GM12875 (cell line): ENCODE data around the gene ZBTB7C.

Experiments used
- H3K4me3 ChIP-seq: one replicate; pipeline ENCODE4 v1.5.1; 2011; ENCODE audit warnings: low read depth, low read length, control low read depth
- CTCF ChIP-seq: IDR thresholded peaks from 2 replicates; pipeline ENCODE4 v1.5.1; 2011; ENCODE audit warnings: low read depth, mild to moderate bottlenecking, control low read depth, inconsistent platforms, low read length, moderate library complexity, borderline replicate concordance; ENCODE audit not compliant: insufficient read depth

ZBTB7C gene

DNA sequence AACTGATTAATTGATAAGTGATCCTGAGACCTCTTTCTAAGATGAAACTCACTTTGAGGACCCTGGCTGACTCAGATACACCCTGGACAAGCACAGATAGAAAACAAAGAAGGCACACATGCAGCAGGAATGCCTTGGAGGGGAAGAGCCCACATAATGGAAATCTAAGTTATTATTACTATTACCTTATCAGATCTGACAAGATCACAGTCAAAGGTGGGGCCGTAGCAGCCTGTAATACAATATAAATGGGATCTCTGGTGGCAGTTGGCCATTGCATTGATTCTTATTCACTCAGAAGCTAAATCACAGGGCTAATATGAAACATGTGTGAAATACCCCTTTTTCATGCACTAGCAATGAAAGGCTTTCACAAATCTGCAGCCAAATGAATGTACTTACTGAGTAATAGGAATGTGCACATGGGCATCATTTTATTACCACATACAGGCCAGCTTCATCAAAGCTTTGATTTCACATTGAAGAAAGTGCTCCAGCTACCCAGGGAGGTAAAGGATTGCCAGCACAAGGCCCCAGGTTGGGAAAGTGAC lies 84.0 kb downstream of the ZBTB7C start:
- no peak for TF ChIP-seq CTCF
- H3K4me3 ChIP-seq: no peak overlapping the region

- H3K4me3 ChIP-seq: no peak overlapping the region
- no peak for TF ChIP-seq CTCF
Measured at GRCh38 chr18:48324651-48325050, 84.5 kb downstream of the ZBTB7C start.

DNA sequence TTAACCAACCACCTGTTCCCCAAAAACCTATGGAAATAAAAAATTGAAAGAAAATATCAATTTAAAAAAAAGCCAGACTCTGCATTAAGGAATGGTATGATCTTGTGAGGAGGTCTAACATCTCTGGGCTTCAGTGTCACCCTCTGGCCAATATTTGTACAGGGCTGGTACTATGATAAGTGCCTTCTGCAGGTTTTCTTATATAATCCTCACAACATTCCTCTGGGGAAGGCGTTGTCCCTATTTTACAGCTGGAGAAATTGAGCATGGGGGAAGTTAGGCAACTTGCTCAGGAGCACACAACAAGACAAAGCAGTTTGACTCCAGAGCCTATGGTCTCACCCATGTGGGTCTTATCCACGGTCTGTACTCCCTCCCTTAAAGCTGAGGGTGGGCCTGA lies 86.0 kb downstream of the ZBTB7C start:
- TF ChIP-seq CTCF: no peak
- no peak overlapping the region for H3K4me3 ChIP-seq

GRCh38 chr18:48321536-48321935 lies 87.6 kb downstream of the ZBTB7C start:
- TF ChIP-seq CTCF: no peak
- H3K4me3 ChIP-seq: no peak overlapping the region

GRCh38 chr18:48321121-48321520 lies 88.1 kb downstream of the ZBTB7C start:
- no peak overlapping the region for H3K4me3 ChIP-seq
- TF ChIP-seq CTCF: no peak

DNA sequence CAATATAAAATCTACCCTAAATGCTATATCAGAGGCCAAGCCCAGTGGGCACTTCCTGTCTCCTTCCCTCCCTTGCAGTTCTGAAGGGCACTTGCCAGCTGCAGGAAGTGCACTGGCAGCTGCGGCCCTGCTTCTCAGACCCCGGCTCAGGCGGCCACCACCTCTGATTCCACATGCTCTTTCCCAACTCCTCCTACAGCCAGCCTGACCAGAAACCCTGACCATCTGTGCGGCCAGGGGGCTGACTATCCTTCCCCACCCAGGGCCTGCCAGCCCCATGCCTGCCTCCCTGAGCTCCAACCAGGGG lies 88.6 kb downstream of the ZBTB7C start:
- H3K4me3 ChIP-seq: no peak overlapping the region
- no peak for TF ChIP-seq CTCF

DNA sequence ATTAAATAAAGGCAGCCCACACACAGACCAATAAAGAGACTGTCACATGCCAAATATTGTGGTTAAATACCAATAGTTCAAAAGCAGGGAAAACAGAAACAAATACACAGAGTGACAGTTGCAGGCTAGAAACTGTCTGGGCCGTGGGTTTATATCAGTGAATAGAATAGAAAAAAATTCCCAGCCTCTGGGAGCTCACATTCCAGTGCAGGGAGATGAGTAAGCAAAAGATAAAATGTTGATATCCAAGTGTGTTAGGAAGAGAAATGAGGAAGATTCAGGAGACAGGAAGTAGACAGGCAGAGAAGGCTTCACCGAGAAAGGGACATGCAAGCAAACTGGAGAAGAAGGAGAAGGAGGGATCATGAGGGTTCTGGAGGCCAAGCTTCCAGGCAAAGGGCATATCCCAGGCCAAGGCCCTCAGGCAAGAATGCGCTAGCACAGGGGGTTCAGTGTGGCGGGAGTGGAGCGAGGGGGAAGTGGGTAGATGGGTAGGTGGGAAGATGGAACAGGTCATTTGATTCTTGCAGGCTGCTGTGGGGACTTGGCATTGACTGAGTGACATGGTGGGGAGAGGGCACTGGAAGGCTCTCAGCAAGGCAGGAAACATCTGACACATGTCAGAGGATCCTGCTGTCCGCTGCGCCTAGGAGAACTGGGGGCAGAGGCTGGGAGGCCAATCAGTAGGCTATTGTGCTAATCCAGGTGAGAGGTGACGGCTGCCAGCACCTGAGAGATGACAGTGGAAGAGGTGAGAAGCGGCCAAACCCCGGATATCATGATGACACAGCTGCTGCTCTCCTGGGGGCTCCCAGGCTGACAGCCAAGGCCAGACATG lies 89.2 kb downstream of the ZBTB7C start:
- H3K4me3 ChIP-seq: no peak overlapping the region
- no peak for TF ChIP-seq CTCF
